SU-DHL-6 (cell line): Measurements from ENCODE around the gene SPX.

Experiments
- CTCF ChIP-seq: fragments of 200-600 bp; sonication (generic); IDR thresholded peaks from one replicate; pipeline ENCODE4 v1.5.1; 2017; ENCODE audit warnings: antibody characterized with exemption, mild to moderate bottlenecking, low read length, moderate library complexity; ENCODE audit not compliant: insufficient read depth, poor library complexity, severe bottlenecking
- EZH2phosphoT487 ChIP-seq: fragments of 200-600 bp; sonication (generic), shearing (Covaris generic); conservative IDR thresholded peaks from 2 replicates; pipeline ENCODE4 v1.6.1; 2018; ENCODE audit warnings: mild to moderate bottlenecking, antibody characterized with exemption, low read length, moderate library complexity, mixed read lengths

DNA sequence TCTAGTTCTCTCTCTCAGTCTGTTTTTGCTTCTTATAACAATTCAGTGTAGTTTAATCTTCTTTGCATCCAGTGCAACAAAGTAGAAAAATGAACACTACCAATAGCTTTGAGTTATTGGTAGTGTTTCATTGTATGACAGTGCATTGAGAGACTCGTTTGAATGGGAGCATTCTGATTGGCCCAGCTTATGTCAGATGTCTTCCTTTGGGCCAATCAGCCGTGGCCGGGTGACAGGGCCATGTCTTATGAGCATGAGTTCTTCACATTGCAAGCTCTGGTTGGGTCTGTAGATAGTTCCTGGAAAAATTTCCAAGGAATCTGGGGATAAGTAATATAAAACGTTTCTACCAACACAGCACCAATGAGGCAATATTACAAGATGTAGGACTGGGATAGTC, 42.0 kb downstream of the SPX start:
- TF ChIP-seq CTCF (no peak), EZH2phosphoT487 (no peak)
